ENCODE data around the gene CHST8.
"Not testable (repeated sequence)": the region's sequence is repeated elsewhere in the genome, so short reads cannot be mapped to it uniquely, and the experiment has no call there.

Gene CHST8

GRCh38 chr19:33654840-33655508 is 33.2 kb downstream of the CHST8 start:
- Histone ChIP-seq H3K4me3 (ENCODE audit: control insufficient read depth in 1 of 7, extremely low read depth in 1 of 7, insufficient read depth in 4 of 7, low read depth in 2 of 7, low read length in 6 of 7) (no peak overlapping the region), H3K36me3 (ENCODE audit: control insufficient read depth in 4 of 4, insufficient read depth in 4 of 4, low read length in 3 of 4) (no peaks in the 10 kb centered on the region), H3K27me3 (replicated peaks in 2 of 5; ENCODE audit: control insufficient read depth in 4 of 5, insufficient read depth in 5 of 5, low read length in 4 of 5) (peaks cover 0 to 16% (median 3%) of the 10 kb centered on the region in 5 experiments), H3K4me1 (ENCODE audit: control extremely low read depth in 1 of 4, control insufficient read depth in 4 of 4, insufficient read depth in 4 of 4, low read length in 3 of 4) (no peaks in the 10 kb centered on the region), H3K9me3 (ENCODE audit: control extremely low read depth in 1 of 5, control insufficient read depth in 4 of 5, insufficient read depth in 2 of 5, low read depth in 1 of 5, low read length in 4 of 5) (peaks cover 0 to 3% (median 0%) of the 10 kb centered on the region in 5 experiments), H3K27ac (ENCODE audit: insufficient read depth in 1 of 2, low read depth in 1 of 2, low read length in 2 of 2, poor library complexity in 1 of 2, severe bottlenecking in 2 of 2) (no peak overlapping the region)
- ChIA-PET POLR2A (no interaction called here), CTCF (no interaction called here)
- no peak for DNase-seq
- 84% methylated on average over 4 of the region's 7 CpGs for WGBS (ENCODE audit: insufficient coverage)

DNA sequence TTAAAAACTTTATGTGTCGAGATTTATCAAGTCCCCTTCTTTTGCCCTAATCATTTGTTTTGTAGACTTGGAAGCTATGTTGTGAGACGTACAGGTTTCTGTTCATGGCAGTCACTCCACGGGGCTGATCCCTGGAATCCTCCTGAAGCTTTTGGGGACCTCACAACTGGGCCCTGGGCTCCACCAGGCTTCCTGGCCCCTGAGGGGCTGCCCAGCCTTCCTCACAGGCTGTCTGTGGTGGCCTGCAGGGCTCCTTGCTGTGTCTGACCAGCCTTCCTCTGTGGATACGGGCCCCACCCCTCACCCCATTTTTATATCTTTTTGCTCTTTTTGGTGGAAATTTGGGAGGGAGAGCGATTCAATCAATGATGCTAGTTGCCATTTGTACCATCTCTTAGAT is 38.1 kb downstream of the CHST8 start:
- Histone ChIP-seq H3K27ac (ENCODE audit: insufficient read depth in 1 of 2, low read depth in 1 of 2, low read length in 2 of 2, poor library complexity in 1 of 2, severe bottlenecking in 2 of 2) (no peak overlapping the region), H3K4me1 (ENCODE audit: control extremely low read depth in 1 of 4, control insufficient read depth in 4 of 4, insufficient read depth in 4 of 4, low read length in 3 of 4) (no peaks in the 10 kb centered on the region), H3K9me3 (ENCODE audit: control extremely low read depth in 1 of 5, control insufficient read depth in 4 of 5, insufficient read depth in 2 of 5, low read depth in 1 of 5, low read length in 4 of 5) (no peaks in the 10 kb centered on the region), H3K36me3 (ENCODE audit: control insufficient read depth in 4 of 4, insufficient read depth in 4 of 4, low read length in 3 of 4) (no peaks in the 10 kb centered on the region), H3K27me3 (replicated peaks in 2 of 5; ENCODE audit: control insufficient read depth in 4 of 5, insufficient read depth in 5 of 5, low read length in 4 of 5) (peaks cover 0 to 11% (median under 1%) of the 10 kb centered on the region in 5 experiments), H3K4me3 (ENCODE audit: control insufficient read depth in 1 of 7, extremely low read depth in 1 of 7, insufficient read depth in 4 of 7, low read depth in 2 of 7, low read length in 6 of 7) (no peak overlapping the region)
- WGBS (ENCODE audit: insufficient coverage), result 96% methylated on average over 4 of the region's 5 CpGs
- DNase-seq, result no peak
- ChIA-PET CTCF (interaction anchor here (1.1 kb wide), 1 partner anchor 12 kb away, joined by 3 read pairs; no protein-coding TSS in a partner anchor), POLR2A (interaction anchor here (0.6 kb wide), 2 partner anchors 164 to 1179 kb away, joined by 3 read pairs; no protein-coding TSS in a partner anchor)

DNA sequence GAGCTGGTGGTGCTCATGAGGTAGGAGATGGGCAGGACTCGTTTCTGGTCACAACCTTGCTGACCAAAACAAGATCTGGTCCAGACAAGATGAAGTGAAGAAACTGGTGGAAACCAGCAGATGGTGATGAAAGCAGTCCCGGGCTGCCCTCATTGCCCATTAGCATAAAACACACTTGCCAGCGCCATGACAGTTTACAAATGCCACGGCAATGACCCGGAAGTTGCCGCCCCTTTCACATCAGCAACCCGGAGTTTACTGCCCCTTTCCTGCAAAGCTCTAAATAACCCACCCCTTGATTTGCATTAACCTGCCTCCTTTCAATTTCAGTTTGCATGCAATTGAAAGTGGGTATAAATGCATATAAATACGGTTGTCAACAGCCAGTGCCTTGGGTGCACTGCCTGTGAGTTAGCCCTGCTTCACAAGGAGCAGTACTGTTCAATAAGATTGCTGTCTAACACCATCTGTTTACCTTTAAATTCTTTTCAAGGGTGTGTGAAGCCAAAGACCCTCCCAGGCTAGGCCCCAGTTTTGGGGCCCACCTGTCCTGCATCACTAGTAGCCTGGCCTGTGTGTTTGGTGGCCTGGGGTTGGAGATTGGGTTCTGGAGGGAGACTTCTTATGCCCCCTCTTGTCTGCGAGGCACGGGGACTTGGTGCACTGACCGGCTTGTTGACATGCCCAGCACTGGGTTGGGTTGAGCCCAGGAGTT is 38.8 kb downstream of the CHST8 start:
- H3K4me3 ChIP-seq (ENCODE audit: control insufficient read depth in 1 of 7, extremely low read depth in 1 of 7, insufficient read depth in 4 of 7, low read depth in 2 of 7, low read length in 6 of 7), result no peak overlapping the region
- POLR2A ChIA-PET, result interaction anchor here (0.6 kb wide), 1 partner anchor 165 kb away, joined by 3 read pairs; no protein-coding TSS in a partner anchor
- H3K36me3 ChIP-seq (ENCODE audit: control insufficient read depth in 4 of 4, insufficient read depth in 4 of 4, low read length in 3 of 4), result no peaks in the 10 kb centered on the region
- no peak overlapping the region for H3K27ac ChIP-seq (ENCODE audit: insufficient read depth in 1 of 2, low read depth in 1 of 2, low read length in 2 of 2, poor library complexity in 1 of 2, severe bottlenecking in 2 of 2)
- DNase-seq, result no peak
- H3K4me1 ChIP-seq (ENCODE audit: control extremely low read depth in 1 of 4, control insufficient read depth in 4 of 4, insufficient read depth in 4 of 4, low read length in 3 of 4), result no peaks in the 10 kb centered on the region
- no peaks in the 10 kb centered on the region for H3K9me3 ChIP-seq (ENCODE audit: control extremely low read depth in 1 of 5, control insufficient read depth in 4 of 5, insufficient read depth in 2 of 5, low read depth in 1 of 5, low read length in 4 of 5)
- WGBS (ENCODE audit: insufficient coverage), result 92% methylated on average over 4 of the region's 11 CpGs
- CTCF ChIA-PET, result interaction anchor here (1.1 kb wide), 1 partner anchor 10 kb away, joined by 3 read pairs; no protein-coding TSS in a partner anchor
- H3K27me3 ChIP-seq (replicated peaks in 2 of 5; ENCODE audit: control insufficient read depth in 4 of 5, insufficient read depth in 5 of 5, low read length in 4 of 5), result peaks cover 0 to 5% (median 0%) of the 10 kb centered on the region in 5 experiments

- ChIA-PET POLR2A (no interaction called here), CTCF (interaction anchor here (0.7 to 1.1 kb wide), 2 partner anchors 9 to 221 kb away, joined by 3 read pairs; no protein-coding TSS in a partner anchor)
- 85% methylated on average over 7 of the region's 7 CpGs for WGBS (ENCODE audit: insufficient coverage)
Measured at GRCh38 chr19:33661336-33661735, 39.6 kb downstream of the CHST8 start.

GRCh38 chr19:33662391-33663092 is 40.8 kb downstream of the CHST8 start:
- H3K27ac ChIP-seq (ENCODE audit: insufficient read depth in 1 of 2, low read depth in 1 of 2, low read length in 2 of 2, poor library complexity in 1 of 2, severe bottlenecking in 2 of 2), result no peak overlapping the region
- H3K9me3 ChIP-seq (ENCODE audit: control extremely low read depth in 1 of 5, control insufficient read depth in 4 of 5, insufficient read depth in 2 of 5, low read depth in 1 of 5, low read length in 4 of 5), result no peaks in the 10 kb centered on the region
- no peaks in the 10 kb centered on the region for H3K4me1 ChIP-seq (ENCODE audit: control extremely low read depth in 1 of 4, control insufficient read depth in 4 of 4, insufficient read depth in 4 of 4, low read length in 3 of 4)
- WGBS (ENCODE audit: insufficient coverage), result 81% methylated on average over 10 of the region's 11 CpGs
- DNase-seq, result no peak
- H3K36me3 ChIP-seq (ENCODE audit: control insufficient read depth in 4 of 4, insufficient read depth in 4 of 4, low read length in 3 of 4), result no peaks in the 10 kb centered on the region
- CTCF ChIA-PET, result no interaction called here
- POLR2A ChIA-PET, result no interaction called here
- H3K4me3 ChIP-seq (ENCODE audit: control insufficient read depth in 1 of 7, extremely low read depth in 1 of 7, insufficient read depth in 4 of 7, low read depth in 2 of 7, low read length in 6 of 7), result no peak overlapping the region
- H3K27me3 ChIP-seq (replicated peaks in 2 of 5; ENCODE audit: control insufficient read depth in 4 of 5, insufficient read depth in 5 of 5, low read length in 4 of 5), result peaks cover 0 to 7% (median 2%) of the 10 kb centered on the region in 5 experiments

More at GRCh38 chr19:33661336-33661735, 39.6 kb downstream of the CHST8 start:
- no peak overlapping the region for H3K4me3 ChIP-seq (ENCODE audit: control insufficient read depth in 1 of 7, extremely low read depth in 1 of 7, insufficient read depth in 4 of 7, low read depth in 2 of 7, low read length in 6 of 7)
- H3K27me3 ChIP-seq (replicated peaks in 2 of 5; ENCODE audit: control insufficient read depth in 4 of 5, insufficient read depth in 5 of 5, low read length in 4 of 5), result peaks cover 0 to 10% (median 2%) of the 10 kb centered on the region in 5 experiments
- no peaks in the 10 kb centered on the region for H3K9me3 ChIP-seq (ENCODE audit: control extremely low read depth in 1 of 5, control insufficient read depth in 4 of 5, insufficient read depth in 2 of 5, low read depth in 1 of 5, low read length in 4 of 5)
- H3K4me1 ChIP-seq (ENCODE audit: control extremely low read depth in 1 of 4, control insufficient read depth in 4 of 4, insufficient read depth in 4 of 4, low read length in 3 of 4), result no peaks in the 10 kb centered on the region
- no peaks in the 10 kb centered on the region for H3K36me3 ChIP-seq (ENCODE audit: control insufficient read depth in 4 of 4, insufficient read depth in 4 of 4, low read length in 3 of 4)
- H3K27ac ChIP-seq (ENCODE audit: insufficient read depth in 1 of 2, low read depth in 1 of 2, low read length in 2 of 2, poor library complexity in 1 of 2, severe bottlenecking in 2 of 2), result no peak overlapping the region
- no peak for DNase-seq

DNA sequence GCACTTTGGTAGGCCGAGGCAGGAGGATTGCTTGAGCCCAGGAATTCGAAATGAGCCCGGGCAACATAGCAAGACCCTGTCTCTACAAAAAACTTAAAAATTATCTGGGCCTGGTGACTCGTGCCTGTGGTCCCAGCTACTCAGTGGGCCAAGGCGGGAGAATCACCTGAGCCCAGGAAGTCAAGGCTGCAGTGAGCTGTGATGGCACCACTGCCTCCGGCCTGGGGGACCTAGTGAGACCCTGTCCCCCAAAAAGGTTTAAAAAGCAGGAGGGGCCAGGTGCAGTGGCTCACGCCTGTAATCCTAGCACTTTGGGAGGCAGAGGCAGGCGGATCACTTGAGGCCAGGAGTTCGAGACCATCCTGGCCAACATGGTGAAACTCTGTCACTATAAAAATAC is 41.6 kb downstream of the CHST8 start:
- CTCF ChIA-PET; POLR2A ChIA-PET; H3K27me3 ChIP-seq (replicated peaks in 2 of 5; ENCODE audit: control insufficient read depth in 4 of 5, insufficient read depth in 5 of 5, low read length in 4 of 5); H3K27ac ChIP-seq (ENCODE audit: insufficient read depth in 1 of 2, low read depth in 1 of 2, low read length in 2 of 2, poor library complexity in 1 of 2, severe bottlenecking in 2 of 2); H3K4me1 ChIP-seq (ENCODE audit: control extremely low read depth in 1 of 4, control insufficient read depth in 4 of 4, insufficient read depth in 4 of 4, low read length in 3 of 4); H3K9me3 ChIP-seq (ENCODE audit: control extremely low read depth in 1 of 5, control insufficient read depth in 4 of 5, insufficient read depth in 2 of 5, low read depth in 1 of 5, low read length in 4 of 5); DNase-seq; H3K4me3 ChIP-seq (ENCODE audit: control insufficient read depth in 1 of 7, extremely low read depth in 1 of 7, insufficient read depth in 4 of 7, low read depth in 2 of 7, low read length in 6 of 7); H3K36me3 ChIP-seq (ENCODE audit: control insufficient read depth in 4 of 4, insufficient read depth in 4 of 4, low read length in 3 of 4): not testable (repeated sequence)
- 100% methylated on average over 8 of the region's 9 CpGs for WGBS (ENCODE audit: insufficient coverage)
